ENCODE results near the gene MAP1B. TPM values are rescaled to one million over a fixed set of nuclear protein-coding genes. Genes with fewer than 3 reads are reported as not detected.
A peak's percentile ranks its signal among the peaks of the same experiment; 100 is the strongest.

MAP1B gene
- total RNA-seq, 4 donors from 2014 or later = 44.2 to 120 (median 83.4) TPM

DNA sequence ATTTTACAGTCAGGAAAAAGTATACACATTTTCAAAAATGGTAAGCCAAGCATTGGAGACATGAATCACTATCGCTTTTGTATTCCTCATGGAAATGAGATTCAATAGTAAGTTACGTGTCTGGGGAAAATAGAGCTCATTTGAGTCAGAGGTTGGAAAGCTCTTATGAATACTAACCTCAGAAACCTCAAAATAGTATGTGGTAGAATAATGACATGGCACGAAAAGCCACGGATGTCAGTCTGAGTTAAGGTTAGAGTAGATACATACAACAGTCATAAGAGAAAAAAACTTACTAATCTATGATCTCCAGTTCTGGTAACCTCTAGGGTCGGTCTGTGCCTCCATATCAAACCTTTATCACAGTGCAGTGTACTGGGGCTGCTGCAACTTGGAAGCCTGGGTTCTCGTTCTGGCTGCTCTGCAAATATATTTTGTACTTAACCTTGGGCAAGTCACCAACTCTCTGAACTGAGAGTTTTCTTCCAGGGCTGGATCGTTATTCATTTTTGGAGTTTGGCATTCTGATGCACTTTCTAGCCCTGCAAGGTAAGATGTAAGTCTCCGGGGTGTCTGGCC is 31.8 kb downstream of the MAP1B start:
- H3K4me1 ChIP-seq = peaks cover 0 to 4% of the 10 kb centered on the region in 2 donors
- TF ChIP-seq POLR2A (IDR thresholded peaks at IDR 0.05) = no peak
- TF ChIP-seq, protein P1, sequence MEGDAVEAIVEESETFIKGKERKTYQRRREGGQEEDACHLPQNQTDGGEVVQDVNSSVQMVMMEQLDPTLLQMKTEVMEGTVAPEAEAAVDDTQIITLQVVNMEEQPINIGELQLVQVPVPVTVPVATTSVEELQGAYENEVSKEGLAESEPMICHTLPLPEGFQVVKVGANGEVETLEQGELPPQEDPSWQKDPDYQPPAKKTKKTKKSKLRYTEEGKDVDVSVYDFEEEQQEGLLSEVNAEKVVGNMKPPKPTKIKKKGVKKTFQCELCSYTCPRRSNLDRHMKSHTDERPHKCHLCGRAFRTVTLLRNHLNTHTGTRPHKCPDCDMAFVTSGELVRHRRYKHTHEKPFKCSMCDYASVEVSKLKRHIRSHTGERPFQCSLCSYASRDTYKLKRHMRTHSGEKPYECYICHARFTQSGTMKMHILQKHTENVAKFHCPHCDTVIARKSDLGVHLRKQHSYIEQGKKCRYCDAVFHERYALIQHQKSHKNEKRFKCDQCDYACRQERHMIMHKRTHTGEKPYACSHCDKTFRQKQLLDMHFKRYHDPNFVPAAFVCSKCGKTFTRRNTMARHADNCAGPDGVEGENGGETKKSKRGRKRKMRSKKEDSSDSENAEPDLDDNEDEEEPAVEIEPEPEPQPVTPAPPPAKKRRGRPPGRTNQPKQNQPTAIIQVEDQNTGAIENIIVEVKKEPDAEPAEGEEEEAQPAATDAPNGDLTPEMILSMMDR (IDR thresholded peaks at IDR 0.05 in 4 of 5, conservative IDR thresholded peaks at IDR 0.05 in 1 of 5) = no peak

DNA sequence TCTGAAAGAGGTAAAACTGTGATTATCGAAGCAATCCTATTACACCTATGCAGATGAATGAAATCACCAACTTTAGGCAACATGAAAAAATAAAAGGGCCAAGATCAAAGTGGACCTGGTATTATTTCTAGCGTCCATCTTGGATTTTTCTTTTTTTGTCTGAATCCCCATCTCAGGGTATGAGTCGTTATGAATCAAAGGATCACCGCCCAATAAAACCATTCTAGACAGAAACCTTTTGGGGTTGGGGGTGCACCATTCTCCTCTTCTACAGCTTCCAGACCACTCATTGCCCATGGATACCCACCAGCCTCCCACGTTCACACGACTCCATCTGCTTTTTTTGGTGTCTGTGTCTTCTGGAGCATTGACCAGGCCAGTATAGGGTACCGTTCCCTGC is 33.4 kb downstream of the MAP1B start:
- in situ Hi-C loops (cut with MboI; ENCODE audit: low sequenced_read_pairs in 4 of 4) = loop anchor here in 2 of 4 donors (25.0 kb wide), 2 partner anchors 397 to 672 kb away; partner anchors contain the start of gene TNPO1 (in 1 of the 2)
- no peaks in the 10 kb centered on the region for H3K9me3 ChIP-seq
- ATAC-seq = no peak
- no peak for DNase-seq
- H3K27me3 ChIP-seq = no peaks in the 10 kb centered on the region
- no peak overlapping the region for H3K4me3 ChIP-seq
- intact Hi-C loops (cut with DNase I; ENCODE audit: low total_unique reads) = loop anchor here (10.0 kb wide), 1 partner anchor 384 kb away; no protein-coding TSS in a partner anchor
- no peak for TF ChIP-seq POLR2A (IDR thresholded peaks at IDR 0.05)
- TF ChIP-seq, protein P1 (IDR thresholded peaks at IDR 0.05 in 4 of 5, conservative IDR thresholded peaks at IDR 0.05 in 1 of 5) = no peak
- H3K27ac ChIP-seq = peak overlapping the region in 3 of 4 donors; percentile 20 to 37 (median 27)
- peaks cover 0 to 4% of the 10 kb centered on the region in 2 donors for H3K4me1 ChIP-seq
- H3K36me3 ChIP-seq = no peaks in the 10 kb centered on the region

More for the DNA sequence above, 31.8 kb downstream of the MAP1B start:
- Histone ChIP-seq H3K27ac (peak overlapping the region in 1 of 4 donors; percentile 3), H3K4me3 (no peak overlapping the region), H3K27me3 (no peaks in the 10 kb centered on the region), H3K9me3 (no peaks in the 10 kb centered on the region), H3K36me3 (no peaks in the 10 kb centered on the region)
- intact Hi-C loops (cut with DNase I; ENCODE audit: low total_unique reads) (loop anchor here (10.0 kb wide), 1 partner anchor 106 kb away; no protein-coding TSS in a partner anchor), in situ Hi-C loops (cut with MboI; ENCODE audit: low sequenced_read_pairs in 4 of 4) (loop anchor here (5.0 to 25.0 kb wide), 5 partner anchors 166 to 673 kb away; partner anchors contain the start of gene TNPO1 (in 1 of the 4))
- ATAC-seq (no peak), DNase-seq (no peak)

DNA sequence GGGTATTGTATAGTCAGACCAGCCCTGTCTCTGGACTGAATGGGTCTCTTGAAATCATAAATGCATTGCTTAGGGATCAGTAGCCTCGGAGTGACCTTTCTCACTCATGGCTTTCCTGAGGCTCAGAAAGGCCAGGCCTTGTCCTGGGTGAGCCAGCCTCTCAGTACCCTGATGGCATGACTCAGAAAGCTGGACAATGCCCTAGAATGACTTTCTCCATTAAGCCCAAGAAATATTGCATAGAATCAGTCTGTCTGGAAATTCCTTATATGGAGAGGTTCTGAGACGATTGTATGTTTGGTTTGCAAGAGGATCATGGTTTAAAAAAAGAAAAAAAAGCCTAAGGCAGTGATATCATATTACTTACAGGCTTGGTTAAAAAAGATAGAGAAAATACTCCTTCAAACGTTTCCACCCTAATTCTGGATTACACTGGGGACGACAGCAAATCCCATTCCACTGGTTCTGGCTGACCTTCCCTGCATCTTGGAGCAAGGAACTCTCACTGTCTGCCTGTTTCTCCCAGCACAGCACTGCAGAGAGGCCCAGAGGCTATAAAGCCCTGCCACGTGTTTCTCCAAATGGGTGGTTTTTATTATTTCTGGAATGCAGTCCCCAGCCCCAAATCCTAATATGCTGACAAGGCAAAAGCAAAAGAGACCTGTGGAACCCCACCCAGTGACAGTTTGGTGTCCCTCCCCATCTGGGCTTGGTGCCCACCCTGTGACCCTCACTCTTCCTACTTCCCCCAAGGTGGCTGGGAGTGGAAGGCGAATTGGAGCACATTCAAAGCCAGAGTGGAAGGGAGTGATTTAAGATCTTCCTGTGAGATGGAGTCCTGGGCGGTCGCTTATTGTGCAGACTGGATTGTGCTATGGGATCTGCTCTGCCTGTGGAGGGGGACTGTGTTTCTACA is 34.4 kb downstream of the MAP1B start:
- no peak for DNase-seq
- in situ Hi-C loops (cut with MboI; ENCODE audit: low sequenced_read_pairs in 4 of 4) = loop anchor here in 2 of 4 donors (25.0 kb wide), 2 partner anchors 396 to 671 kb away; partner anchors contain the start of gene TNPO1 (in 1 of the 2)
- intact Hi-C loops (cut with DNase I; ENCODE audit: low total_unique reads) = loop anchor here (10.0 kb wide), 1 partner anchor 383 kb away; no protein-coding TSS in a partner anchor

DNA sequence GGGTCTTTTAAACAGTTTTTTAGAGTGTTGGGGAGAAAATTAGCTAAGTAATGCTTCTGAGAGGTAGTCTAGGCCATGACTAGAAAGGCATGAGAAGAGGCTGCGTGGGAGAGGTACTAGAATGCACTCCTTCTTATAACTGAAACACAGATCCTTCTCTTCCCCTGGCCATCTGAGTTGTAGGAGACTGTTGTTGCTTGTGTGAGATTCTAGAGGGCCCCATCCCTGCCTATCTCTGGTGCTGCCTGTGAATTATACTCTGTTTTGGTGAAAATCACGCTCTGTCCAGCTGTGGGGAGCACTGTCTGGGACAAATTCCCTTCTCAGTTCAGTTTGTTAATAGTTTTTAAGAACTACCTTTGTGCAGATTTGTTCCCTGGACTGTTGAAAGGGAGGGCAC is 37.5 kb downstream of the MAP1B start:
- Histone ChIP-seq H3K27me3 (no peaks in the 10 kb centered on the region), H3K4me3 (no peak overlapping the region), H3K9me3 (no peaks in the 10 kb centered on the region), H3K4me1 (peaks cover 0 to 4% of the 10 kb centered on the region in 2 donors), H3K27ac (peak overlapping the region in 3 of 4 donors; percentile 16 to 48 (median 24)), H3K36me3 (no peaks in the 10 kb centered on the region)
- intact Hi-C loops (cut with DNase I; ENCODE audit: low total_unique reads) = loop anchor here (10.0 kb wide), 1 partner anchor 380 kb away; no protein-coding TSS in a partner anchor
- in situ Hi-C loops (cut with MboI; ENCODE audit: low sequenced_read_pairs in 4 of 4) = loop anchor here in 2 of 4 donors (25.0 kb wide), 2 partner anchors 393 to 668 kb away; partner anchors contain the start of gene TNPO1 (in 1 of the 2)
- ATAC-seq (no peak), DNase-seq (no peak)
- no peak for TF ChIP-seq POLR2A (IDR thresholded peaks at IDR 0.05)
- TF ChIP-seq, protein P1 (IDR thresholded peaks at IDR 0.05 in 4 of 5, conservative IDR thresholded peaks at IDR 0.05 in 1 of 5) = no peak

More for the DNA sequence above, 34.4 kb downstream of the MAP1B start:
- Histone ChIP-seq H3K27ac (peak overlapping the region; percentile 29 to 56 (median 49)), H3K27me3 (no peaks in the 10 kb centered on the region), H3K36me3 (no peaks in the 10 kb centered on the region), H3K4me3 (no peak overlapping the region), H3K9me3 (no peaks in the 10 kb centered on the region), H3K4me1 (peaks cover 0 to 4% of the 10 kb centered on the region in 2 donors)
- TF ChIP-seq POLR2A (IDR thresholded peaks at IDR 0.05) = no peak
- ATAC-seq = peak; percentile 25 to 42
